Fibroblast of pulmonary artery (primary cell): ENCODE data around the gene TPRG1L.

Experiments used
- DNase-seq: peaks from one replicate; pipeline ENCODE4 v3.0.0-alpha.2; 2010; ENCODE audit warnings: low read depth
- H3K4me3 ChIP-seq: replicated peaks from 2 replicates; pipeline ENCODE4 v1.5.1; 2011; ENCODE audit warnings: low read depth, mild to moderate bottlenecking, control low read depth, low read length, moderate library complexity
- TF ChIP-seq, protein P1 (sequence below): IDR thresholded peaks from 2 replicates; pipeline ENCODE4 v1.5.1; 2011; ENCODE audit warnings: mild to moderate bottlenecking, control low read depth, low read length, inconsistent platforms; ENCODE audit errors: missing control alignments

TPRG1L gene

DNA sequence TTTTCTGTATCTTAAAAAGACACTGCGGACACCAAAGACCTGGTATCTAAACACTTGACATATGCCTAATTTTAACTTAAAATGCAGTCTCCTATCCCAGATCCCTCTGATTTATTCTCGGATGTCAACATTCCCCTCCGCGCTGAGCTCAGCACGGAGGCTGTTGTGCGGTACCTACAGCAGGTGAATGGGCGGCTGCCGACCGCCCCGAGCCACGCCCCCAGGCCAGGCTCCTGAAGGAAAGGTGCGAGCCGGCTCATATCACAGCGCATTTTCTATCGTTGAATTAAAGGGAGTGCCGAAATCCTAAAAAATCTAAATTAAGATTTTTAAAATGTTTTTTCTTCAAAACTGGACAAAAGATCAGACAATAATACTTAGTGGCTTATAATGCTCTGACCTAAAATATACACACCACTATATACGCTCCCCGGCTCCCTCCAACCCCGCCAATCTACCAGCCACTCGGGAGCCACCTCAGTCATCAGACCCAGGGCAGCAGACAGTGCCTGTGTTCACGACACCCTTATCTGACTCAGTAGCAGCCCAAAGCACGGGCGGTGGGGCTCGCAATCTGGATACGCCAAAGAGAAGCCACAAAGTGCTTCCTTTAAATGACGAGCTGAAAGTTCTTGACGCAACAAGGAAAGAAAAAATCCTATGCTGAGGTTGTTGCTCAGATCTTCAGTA, 21.0 kb downstream of the TPRG1L start:
- TF ChIP-seq, protein P1, sequence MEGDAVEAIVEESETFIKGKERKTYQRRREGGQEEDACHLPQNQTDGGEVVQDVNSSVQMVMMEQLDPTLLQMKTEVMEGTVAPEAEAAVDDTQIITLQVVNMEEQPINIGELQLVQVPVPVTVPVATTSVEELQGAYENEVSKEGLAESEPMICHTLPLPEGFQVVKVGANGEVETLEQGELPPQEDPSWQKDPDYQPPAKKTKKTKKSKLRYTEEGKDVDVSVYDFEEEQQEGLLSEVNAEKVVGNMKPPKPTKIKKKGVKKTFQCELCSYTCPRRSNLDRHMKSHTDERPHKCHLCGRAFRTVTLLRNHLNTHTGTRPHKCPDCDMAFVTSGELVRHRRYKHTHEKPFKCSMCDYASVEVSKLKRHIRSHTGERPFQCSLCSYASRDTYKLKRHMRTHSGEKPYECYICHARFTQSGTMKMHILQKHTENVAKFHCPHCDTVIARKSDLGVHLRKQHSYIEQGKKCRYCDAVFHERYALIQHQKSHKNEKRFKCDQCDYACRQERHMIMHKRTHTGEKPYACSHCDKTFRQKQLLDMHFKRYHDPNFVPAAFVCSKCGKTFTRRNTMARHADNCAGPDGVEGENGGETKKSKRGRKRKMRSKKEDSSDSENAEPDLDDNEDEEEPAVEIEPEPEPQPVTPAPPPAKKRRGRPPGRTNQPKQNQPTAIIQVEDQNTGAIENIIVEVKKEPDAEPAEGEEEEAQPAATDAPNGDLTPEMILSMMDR: no peak
- no peak for DNase-seq
- H3K4me3 ChIP-seq: no peak overlapping the region

DNA sequence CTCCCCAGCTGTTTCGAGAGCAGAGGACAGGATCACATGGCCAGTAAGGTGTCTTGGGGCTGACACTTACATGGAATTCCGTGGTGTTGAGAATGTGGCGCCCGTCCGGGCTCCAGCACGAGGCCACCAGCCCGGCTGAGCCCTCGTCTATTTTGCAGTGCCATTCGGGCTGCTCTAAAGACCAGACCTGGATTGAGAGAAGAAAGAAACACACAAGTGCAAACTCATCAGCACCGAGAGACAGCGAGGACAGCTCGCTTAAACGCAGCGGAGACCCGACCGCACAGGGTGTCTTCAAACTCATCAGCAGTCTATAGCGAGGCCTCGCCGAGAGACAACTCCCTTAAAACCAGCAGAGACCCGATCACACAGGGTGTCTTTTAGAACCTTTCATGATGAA, 21.8 kb downstream of the TPRG1L start:
- TF ChIP-seq, protein P1: no peak
- no peak overlapping the region for H3K4me3 ChIP-seq
- DNase-seq: no peak

DNA sequence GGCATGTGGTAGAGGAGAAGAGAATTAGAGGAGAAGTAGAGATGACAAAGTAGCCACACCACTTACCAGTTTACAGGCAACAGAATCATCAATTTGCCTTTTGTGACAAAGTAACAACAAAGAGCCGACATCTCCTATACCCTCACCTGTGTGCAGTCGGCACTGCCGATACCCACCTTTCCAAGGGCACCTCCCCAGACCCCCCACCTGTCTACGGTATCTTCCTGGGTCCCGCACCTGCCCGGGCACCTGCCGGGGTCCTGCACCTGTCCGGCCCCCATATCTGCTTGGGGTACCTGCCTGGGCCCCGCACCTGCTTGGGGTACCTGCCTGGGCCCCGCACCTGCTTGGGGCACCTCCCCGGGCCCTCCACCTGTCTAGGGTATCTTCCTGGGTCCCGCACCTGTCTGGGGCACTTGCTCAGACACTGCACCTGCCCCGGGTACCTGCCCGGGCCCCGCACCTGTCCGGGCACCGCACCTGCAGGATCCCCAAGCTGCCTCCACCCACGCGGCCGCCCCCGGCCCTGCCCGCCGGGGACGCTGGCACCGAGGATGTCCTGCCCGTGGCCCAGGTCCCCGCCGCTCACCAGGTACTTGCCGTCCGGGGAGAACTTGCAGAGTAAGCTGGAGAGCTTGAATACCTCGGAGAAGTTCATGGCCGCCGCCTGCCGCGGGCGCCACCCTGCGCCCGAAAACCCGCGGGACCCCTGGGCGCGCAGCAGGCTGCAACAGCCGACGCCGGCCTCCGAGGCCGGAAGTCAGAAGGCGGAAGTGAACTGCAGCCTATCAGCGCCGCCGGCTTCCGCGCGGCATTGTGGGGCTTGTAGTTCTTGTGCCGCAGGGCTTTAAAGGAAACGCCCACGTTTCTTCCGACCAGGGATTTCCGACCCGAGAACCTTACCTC, 24.8 kb downstream of the TPRG1L start, which contains the start of gene WRAP73:
Gene WRAP73 (minus strand): TSS at position 762 of the 906 bp plus-strand sequence. CDS start 104 bp downstream, at position 658.
- TF ChIP-seq, protein P1: no peak
- peak; percentile 92 for DNase-seq
- peak within 1 kb of the TSS; percentile 82 for H3K4me3 ChIP-seq

DNA sequence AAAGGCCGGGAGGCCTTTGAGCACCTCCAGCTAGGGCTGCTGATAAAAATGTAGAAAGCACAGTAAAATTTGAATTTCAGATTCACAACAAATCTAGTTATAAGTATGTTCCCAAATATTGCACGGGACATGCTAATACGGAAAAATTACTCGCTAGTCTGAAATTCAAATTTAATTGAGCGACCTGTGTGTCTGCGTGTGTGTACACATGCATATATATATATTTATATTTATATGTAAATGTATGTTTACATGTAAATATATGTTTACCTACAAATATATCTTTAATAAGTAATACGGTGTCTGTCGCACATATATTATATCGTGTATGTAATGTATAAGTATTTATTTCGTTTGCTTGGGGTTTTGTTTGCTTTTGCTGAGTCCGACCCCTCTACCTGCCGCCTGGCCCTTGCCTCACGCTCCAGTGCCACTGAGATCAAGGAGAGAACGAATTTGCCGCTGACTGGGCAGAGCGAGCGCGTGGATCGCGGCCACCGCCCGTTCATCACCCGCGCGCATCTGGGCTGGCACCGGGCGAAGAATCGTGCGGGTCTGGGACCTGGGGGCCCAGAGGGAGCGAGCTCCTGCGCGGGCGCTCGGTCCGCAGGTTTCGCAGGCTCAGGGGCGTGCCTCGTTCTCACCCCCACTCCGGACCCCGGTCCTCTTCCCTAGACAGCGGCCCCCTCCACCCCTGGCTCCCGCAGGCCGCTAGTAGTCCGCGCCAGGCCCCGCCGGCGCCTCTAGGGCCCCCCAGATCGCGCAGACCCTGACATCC, 25.6 kb downstream of the TPRG1L start:
- peak overlapping the region; percentile 82 for H3K4me3 ChIP-seq
- DNase-seq: no peak
- TF ChIP-seq, protein P1: no peak

DNA sequence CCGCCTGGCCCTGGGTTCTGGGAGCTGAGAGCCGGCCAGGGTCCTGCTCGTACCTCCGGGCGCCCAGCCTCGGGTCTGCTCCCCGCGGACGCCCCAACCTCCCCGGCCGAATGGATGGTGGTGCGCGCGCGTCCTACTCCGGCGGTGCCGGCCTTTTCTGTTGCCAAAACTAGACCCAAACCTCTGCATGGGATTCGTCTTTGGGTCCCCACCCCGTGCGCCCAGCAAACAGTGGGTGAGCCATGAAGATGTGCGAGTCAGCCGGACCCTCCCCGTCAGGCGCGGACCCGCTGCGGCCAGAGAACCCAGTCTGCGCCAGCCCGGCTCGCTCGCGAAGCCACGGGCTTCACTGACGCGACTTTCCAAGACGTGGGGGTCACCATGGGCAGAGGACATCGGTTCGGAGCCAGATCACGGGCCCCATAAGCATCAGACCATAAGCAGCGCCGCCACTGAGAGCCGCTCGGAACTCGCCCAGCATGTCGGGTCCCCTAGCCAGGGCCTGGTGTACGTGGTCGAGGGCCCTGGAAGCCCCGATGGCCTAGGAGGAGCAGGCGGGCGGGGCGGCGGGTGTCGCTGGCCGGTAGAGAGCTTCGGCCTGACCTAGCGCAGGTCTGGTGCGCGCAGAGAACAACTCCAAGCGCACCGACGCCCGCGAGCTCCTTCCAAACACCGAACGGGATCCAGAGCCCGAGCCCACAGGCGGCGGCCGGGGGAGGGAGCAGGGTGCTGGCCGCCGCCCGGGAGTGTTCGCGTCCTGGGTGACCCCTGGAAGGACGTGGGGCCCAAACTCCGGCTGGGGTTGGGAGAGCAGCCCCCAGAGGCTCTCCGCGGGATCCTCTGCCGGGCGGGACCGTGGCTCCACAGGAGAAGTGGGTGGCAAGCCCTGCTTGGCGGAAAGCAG, 26.5 kb downstream of the TPRG1L start:
- H3K4me3 ChIP-seq: no peak overlapping the region
- TF ChIP-seq, protein P1: no peak
- no peak for DNase-seq
